Gastroesophageal sphincter (tissue), 3 donors: Measurements from ENCODE around the gene RPRD2.

ENCODE experiments used
- CTCF ChIP-seq, 4 experiments: fragments of 200-600 bp in 2 of 4; fragments of 450-650 bp in 2 of 4; sonication (generic) in 1 of 4; IDR thresholded peaks; one replicate each; pipeline ENCODE4 v1.5.1; 2017 to 2019; ENCODE audit warnings: antibody characterized with exemption in 4 of 4, mild to moderate bottlenecking in 2 of 4, moderate library complexity in 2 of 4
- POLR2A ChIP-seq, 2 donors: fragments of 450-650 bp; IDR thresholded peaks; one replicate each; pipeline ENCODE4 v1.6.1; 2017; ENCODE audit warnings: antibody characterized with exemption in 2 of 2, mild to moderate bottlenecking in 2 of 2, moderate library complexity in 1 of 2
- POLR2AphosphoS5 ChIP-seq: sonication (generic); formaldehyde crosslinking; IDR thresholded peaks from one replicate; pipeline ENCODE4 v1.6.1; 2017; ENCODE audit warnings: antibody characterized with exemption

DNA sequence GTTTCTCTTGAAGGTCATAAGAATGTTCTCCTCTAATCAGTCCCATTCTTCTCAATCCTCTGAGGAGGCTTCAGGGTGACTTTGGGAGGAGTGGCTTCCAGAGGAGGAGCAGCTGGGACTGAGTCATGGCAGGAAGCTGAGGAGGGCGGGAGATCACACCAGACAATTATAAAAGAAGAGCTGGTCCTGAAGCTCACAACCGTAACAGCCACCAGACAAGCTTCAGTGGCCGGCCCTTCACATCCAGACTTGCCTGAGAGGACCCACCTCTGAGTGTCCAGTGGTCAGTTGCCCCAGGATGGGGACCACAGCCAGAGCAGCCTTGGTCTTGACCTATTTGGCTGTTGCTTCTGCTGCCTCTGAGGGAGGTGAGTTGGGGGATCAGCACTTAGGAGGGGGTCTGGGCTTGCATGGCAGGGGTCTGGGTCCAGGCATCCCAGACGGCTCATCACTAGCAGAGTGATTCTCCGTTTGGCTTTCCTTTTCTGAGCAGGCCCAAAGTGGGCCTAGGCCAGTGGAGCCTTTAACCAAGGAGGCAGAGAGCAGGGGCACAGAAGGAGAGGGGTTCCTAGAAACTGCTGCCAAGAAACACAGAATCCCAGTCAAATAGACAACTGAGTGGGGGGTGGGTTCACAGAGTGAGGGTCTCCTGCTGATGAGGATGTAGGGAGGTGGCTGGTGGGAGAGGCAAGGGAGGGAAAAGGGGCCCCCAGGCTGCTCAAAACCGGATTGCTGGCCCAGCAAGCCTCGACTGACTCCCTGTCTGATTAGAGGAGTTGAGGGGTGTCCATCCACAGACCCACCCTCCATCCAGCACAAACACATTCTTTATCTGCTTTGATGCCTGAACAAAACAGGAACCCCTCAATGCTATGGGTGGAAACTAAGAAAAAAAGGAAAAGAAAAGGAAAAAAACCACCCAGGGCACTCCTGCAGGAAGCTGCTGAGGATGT lies 144.2 kb downstream of the RPRD2 start, which contains the start of gene ECM1:
- TF ChIP-seq CTCF (IDR thresholded peaks at IDR 0.05) = no peak
- TF ChIP-seq POLR2A (IDR thresholded peaks at IDR 0.05) = peak in 1 of 2 donors; percentile 23
- no peak for TF ChIP-seq POLR2AphosphoS5
